Measurements from ENCODE around the gene U2SURP. TPM values are rescaled to one million over a fixed set of nuclear protein-coding genes. Genes with fewer than 3 reads are reported as not detected.
"Not testable (repeated sequence)": the region's sequence is repeated elsewhere in the genome, so short reads cannot be mapped to it uniquely, and the experiment has no call there.

U2SURP gene
- polyA plus RNA-seq, 10 donors, result 62.9 to 105 (median 84.7) TPM

- no peak for DNase-seq
Measured at GRCh38 chr3:143002727-143003126, 1.4 kb downstream of the U2SURP start.

DNA sequence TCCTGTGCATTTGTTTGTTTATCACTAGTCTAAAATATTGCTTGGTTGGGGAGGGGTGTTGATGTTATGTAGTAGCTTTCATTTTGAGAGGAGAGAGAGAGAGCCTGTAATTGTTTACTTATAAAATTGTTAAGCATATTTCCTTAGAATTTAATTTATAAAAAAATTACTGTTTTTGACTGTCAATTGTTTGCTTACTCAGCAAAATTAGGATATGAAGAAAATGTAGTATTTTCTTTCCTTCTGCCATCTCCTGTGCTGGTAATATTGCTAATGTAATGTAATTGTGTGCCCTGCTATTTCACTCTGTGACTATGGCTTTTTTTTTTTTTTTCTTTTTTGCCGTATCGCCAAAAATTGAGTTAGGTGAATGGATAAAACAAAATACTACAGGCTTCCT lies 3.5 kb downstream of the U2SURP start:
- DNase-seq, result no peak

DNA sequence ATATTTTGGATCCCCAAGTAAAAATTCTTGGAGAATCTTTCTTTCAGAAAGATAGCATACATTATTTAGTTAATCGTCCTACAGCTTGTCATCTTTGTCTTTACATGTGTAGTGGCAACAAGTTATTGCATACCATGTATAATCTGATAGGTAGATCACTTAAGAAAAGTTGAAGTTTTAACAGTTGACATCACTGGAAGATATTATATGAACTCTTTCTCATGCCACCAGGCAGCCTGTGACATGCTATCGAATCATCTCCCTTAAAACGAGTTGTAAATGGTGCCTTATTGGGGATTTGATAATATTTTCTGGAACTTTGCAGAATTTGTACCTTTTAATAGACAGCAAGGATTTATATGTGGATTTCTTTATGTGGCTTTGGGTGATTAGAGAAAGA lies 8.7 kb downstream of the U2SURP start:
- DNase-seq, result no peak

- no peak for DNase-seq
Measured at GRCh38 chr3:143011705-143012104, 10.3 kb downstream of the U2SURP start.

DNA sequence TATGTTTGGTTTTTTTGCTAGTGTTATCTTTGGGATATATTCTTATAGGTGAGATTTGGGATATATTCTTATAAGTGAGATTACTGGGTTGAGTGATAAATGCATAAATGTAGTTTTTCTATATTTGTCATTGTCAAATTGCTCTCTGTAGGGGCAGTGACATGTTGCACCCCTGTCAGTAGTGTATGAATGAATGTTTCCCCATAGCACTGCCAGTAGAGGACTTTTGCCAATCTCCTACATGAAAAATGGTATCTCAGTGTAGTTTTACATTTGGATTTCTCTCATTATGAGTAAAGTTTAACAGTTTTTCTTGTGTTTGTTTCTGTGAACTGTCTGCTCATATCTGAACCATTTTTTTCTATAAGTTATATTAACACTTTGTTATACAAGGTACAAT lies 13.6 kb downstream of the U2SURP start:
- no peak for DNase-seq

- peak in 1 of 3 donors; percentile 7 for DNase-seq
Measured at GRCh38 chr3:143016321-143016972, 15.1 kb downstream of the U2SURP start.

DNA sequence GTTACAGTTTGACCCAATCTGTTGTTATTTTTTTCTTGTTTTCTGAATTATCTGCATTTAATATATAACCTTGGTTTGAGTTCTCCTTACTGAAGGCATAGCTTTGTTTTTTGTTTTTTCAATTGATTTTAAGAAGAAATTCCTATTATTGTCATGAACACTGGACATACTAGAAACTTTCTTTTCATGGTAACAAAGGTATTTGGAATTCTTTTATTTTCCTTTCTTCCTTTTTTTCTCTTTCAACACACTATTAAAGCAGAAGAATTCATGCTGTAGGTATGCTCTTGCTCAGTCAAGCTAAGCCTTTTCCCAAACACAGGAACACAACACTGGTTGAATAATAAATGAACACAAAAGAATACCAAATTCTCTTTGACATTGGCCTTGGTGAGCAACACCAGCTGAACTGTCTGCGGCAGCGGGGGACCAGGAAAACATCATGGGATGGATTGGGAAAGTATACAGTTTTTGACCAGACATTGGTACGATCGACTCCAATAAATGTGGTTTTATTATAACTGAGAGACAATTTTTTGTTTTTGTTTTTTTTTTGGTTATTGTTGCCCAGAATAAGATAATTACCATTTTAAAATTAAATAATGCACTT lies 23.1 kb downstream of the U2SURP start:
- DNase-seq, result no peak

GRCh38 chr3:143031327-143031726 lies 30.0 kb downstream of the U2SURP start:
- DNase-seq, result no peak

GRCh38 chr3:143031796-143032387 lies 30.5 kb downstream of the U2SURP start:
- peak in 1 of 3 donors; percentile 8 for DNase-seq

DNA sequence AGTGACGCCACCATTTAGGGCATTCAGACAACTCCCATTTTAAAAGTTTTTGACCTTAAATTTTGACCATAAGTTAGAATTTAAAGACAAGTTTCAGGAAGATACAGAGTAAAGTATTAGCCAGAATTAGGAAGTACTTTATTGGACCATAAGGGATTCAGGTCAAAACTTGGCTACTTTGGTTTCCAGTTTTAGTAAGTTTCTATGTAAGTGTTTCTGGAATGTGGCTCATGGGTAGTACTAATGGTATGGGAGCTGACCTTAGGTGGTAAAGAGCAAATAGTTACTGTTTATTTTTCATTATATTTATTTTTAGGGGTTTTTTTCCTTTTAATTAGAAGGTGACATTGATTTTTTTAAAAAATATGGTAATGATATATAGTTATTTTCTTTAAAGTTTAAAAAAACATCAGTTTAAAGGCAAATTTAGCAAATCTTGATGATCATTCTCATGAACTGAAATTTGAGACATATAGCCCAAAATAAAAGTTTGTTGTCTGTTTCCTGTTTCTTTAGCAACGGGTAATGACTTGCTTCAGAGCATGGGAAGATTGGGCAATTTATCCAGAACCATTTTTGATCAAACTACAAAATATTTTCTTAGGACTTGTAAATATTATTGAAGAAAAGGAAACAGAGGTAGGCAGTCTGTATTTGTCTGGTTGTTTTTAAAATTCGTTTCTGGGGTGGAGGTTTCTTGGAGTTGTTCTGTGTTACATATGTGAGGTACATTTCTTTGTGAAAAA lies 34.3 kb downstream of the U2SURP start:
- DNase-seq, result no peak

GRCh38 chr3:143036557-143036956 lies 35.2 kb downstream of the U2SURP start:
- no peak for DNase-seq

GRCh38 chr3:143037867-143038266 lies 36.5 kb downstream of the U2SURP start:
- no peak for DNase-seq

DNA sequence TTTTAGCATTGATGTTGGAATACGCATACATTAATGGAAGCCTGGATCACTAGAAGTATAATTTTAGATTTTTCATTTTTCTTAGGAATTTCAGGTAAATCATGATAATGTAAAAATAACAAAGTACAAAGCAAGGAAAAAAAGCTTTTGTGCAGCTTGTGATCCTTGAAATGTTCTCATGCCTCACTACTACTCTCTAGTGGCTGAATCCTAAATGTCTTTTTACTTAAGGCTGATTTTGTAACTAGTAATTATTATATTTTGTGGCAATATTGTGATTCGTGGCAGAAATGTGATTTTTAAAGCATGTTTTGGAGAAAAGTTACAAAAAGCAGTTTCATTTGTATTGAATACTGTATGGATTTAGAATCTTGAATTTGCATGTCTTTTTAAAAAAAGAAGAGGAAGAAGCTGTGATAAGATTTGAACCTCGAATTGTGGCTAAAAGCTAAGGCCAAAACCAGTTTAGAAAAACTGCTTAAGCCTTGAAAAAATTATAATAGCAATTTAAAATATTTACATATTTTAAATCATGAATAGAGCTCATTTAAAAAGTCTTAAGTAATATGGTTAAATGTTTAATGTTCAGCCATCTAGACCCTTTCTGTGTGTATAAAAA lies 39.0 kb downstream of the U2SURP start:
- peak in 1 of 3 donors; percentile 9 for DNase-seq

DNA sequence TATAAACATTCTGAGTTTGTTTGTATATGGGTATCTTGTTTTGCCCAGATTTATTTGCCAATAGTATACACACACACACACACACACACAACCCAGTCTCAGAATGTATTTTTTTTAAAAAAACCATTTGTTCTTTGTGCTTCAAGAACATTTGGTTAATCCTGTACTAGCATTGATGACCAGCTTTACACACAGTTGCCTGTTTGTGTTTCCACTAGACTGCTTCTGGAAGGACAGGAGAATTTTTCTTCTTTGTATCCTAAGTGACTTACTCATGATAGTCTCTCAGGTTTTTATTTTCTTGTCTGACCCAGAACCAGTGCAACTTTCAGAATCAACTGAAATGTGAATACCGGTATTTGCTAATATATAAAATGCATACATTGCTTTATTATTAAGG lies 40.5 kb downstream of the U2SURP start:
- no peak for DNase-seq

DNA sequence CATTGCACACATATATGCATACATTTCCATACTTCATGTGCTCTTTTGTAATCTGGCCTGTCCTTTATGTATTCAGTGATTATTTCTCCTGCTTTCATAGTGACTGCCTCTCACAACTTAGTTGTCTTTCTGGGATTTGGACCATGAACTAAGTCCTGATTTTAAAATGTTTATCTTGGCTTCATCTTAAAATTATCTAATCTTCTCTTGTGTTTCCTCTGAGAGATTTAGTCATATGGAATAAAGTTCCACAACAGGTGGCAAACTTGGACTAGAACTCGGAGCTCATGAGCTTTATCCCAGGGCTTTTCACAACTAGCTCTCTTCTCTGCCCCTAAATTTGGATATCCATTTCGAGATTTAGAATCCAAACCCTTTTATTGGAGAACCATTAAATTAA lies 44.3 kb downstream of the U2SURP start:
- DNase-seq, result no peak

- DNase-seq, result not testable (repeated sequence)
Measured at GRCh38 chr3:143046075-143046474, 44.7 kb downstream of the U2SURP start.

- DNase-seq, result no peak
Measured at GRCh38 chr3:143054011-143054410, 52.6 kb downstream of the U2SURP start.

DNA sequence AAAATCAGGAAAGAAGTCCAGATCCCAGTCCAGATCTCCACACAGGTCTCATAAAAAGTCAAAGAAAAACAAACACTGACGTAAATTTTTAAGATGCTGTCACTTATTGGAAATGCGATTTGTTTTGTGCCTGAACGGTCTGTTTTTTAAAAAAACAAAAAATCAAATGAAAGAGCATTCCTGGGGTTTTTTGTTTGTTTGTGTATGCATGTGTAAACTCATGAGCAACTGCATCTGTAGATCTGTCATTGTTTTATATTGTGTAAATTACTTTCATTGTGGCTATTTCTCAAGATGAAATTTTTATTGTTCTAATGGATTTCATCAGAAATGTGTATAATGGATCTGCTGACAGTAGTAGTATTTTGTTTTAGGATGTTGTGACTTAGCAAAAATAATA lies 55.0 kb downstream of the U2SURP start:
- DNase-seq, result no peak

DNA sequence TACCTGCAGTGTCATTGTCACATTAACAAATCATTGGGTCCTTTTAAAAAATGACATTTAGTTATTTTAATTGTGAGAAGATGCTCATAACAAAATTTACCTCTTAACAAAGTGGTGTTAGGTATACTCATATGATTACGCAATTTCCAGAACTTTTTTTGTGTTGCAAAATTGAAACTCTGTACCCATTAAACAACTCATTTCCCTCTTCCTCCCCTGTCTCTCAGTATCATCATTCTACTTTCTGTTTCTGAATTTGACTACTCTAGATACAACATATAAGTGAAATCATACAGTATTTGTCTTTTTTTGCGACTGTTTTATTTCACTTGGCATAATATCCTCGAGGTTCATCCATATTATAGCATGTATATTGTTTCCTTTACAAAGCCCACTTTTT lies 59.5 kb downstream of the U2SURP start:
- DNase-seq, result no peak

GRCh38 chr3:143063018-143063417 lies 61.6 kb downstream of the U2SURP start:
- no peak for DNase-seq

GRCh38 chr3:143064777-143065176 lies 63.4 kb downstream of the U2SURP start:
- DNase-seq, result no peak

DNA sequence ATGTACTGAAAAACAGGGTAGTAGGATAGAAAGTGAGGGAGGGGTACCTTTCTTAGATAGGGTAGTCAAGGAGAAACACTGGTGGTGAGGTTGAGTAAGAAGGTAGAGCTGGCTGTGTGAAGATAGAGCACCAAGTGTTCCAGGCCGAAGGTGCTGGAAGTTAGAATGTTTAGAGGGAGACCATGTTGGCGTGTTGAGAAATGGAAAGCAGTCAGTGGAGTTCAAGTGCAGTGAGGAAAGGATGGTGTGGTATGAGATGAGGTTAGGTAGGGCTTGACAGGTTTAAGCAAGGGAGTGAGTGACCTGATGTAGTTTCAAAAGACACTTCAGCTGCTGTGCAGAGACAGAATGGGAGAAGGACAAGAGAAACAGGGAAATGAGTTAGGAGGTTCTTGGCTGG lies 64.0 kb downstream of the U2SURP start:
- no peak for DNase-seq
